K562 treated with DMSO at 1 percent for 48 hours (cell line): ENCODE results near the gene DSC2. TPM values are rescaled to one million over a fixed set of nuclear protein-coding genes. Genes with fewer than 3 reads are reported as not detected.

Source experiments
- total RNA-seq: library from RNA; unstranded; fragments of 300-600 nt; gene quantifications from 2 replicates; pipeline ENCODE4 v1.2.3, GENCODE V29; 2022; ENCODE audit warnings: low replicate concordance; ENCODE audit errors: extremely low read depth

Gene DSC2
- total RNA-seq: not detected in 2 replicates

DNA sequence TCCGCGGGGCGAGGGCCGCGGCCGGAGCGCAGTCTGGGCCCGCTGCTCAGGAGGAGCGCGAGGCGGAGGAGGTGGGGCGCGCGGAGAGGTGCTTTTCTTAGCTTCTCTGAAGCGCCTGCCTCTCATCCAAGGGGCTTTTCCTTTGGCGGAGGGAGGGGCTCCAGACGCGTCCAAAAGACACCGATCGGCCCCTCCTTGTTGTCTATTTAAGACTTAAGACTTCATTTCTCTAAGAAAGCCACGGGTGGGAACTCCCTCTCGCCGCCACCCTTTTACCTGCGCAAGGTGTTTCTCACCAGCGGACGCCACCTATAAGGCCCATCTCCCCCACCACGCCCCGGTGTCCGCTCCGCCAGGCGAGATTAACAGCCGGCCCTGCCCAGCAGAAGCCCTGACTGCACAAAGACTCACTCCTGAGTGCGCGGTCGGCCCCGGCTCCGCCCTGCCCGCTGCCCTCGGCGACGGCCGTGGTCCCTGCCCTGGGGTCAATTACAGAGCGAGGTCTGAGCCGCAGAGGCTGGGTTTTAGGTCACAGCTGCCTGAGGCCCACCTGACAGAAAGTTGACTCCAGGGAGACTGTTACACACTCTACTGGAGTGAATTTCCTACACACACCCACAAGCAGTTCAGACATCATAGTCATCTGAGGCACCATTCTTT lies at the start of gene DSC2:
Gene DSC2, minus strand, starts transcription at position 397 of the 660 bp plus-strand sequence. CDS start 450 bp downstream, outside the sequence.

GRCh38 chr18:31042406-31043181 lies 59.6 kb downstream of the DSC2 start, which contains the start of gene DSC3:
Gene DSC3 (minus strand): TSS chr18:31042742. CDS start chr18:31042660, 82 bp downstream.

Other genes starting within 250 kb of the DSC2 start
- gene DSC3, start 59.7 kb downstream of the DSC2 start, total RNA-seq: not detected in 2 replicates
- not detected in 2 replicates for gene DSC1, start 60.4 kb upstream of the DSC2 start, total RNA-seq
- not detected in 2 replicates for gene DSG1, start 215.7 kb upstream of the DSC2 start, total RNA-seq